ENCODE data around the gene ZNF780B. TPM values are rescaled to one million over a fixed set of nuclear protein-coding genes. Genes with fewer than 3 reads are reported as not detected.

Gene ZNF780B
- total RNA-seq, 5 donors from 2014 or later (not counting 1 experiment from before 2014, with no cell fraction given) = 18.0 to 55.2 (median 49.0) TPM

DNA sequence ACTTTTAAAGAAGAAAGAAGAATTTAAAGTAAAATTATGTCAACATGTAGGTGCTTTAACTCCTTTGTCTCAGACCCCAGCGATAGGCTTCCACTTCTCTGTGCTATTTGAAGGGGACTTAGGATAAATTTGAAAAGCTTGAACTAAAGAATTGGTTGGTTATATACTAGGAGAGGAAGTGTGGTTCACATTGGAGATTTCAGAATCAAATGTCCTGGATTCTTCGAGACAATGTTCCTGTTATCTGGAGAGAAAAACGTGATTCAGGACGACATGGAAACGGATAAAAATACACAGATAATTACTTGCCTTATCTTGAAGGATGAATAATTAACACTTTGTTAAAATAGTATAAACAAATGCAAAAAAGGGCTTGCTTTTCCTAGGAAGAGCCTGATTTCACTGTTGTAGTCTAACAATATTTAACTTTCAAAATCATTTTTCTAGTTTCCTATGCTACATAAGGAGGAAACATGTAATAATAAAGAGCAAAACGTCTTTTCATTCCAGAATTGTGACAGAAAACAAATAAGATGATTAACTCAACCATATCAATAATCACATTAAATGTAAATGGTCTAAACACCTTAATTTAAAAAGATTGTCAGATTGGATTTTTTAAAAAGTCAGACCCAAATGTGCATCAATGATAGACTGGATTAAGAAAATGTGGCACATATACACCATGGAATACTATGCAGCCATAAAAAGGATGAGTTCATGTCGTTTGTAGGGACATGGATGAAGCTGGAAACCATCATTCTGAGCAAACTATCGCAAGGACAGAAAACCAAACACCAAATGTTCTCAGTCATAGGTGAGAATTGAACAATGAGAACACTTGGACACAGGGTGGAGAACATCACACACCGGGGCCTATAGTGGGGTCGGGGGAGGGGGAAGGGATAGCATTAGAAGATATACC lies 35.4 kb upstream of the ZNF780B start:
- H3K4me3 Mint-ChIP-seq = peak overlapping the region; percentile 96 to 100 (median 100)
- ChIA-PET POLR2A (interaction anchor here in 1 of 2 donors (0.6 kb wide), 2 partner anchors 121 to 144 kb away, joined by 3 to 4 read pairs; partner anchors contain the start of gene PSMC4), CTCF (interaction anchor here in 1 of 2 donors (1.7 kb wide), 1 partner anchor 121 kb away, joined by 8 read pairs; the partner anchor contains the start of gene PSMC4)
- H3K4me3 ChIP-seq (ENCODE audit: control insufficient read depth in 1 of 2, extremely low read depth in 1 of 2, low read length in 1 of 2) = peak overlapping the region; percentile 83 to 98
- H3K36me3 ChIP-seq (ENCODE audit: control insufficient read depth in 2 of 2, extremely low read depth in 1 of 2, insufficient read depth in 1 of 2, low read length in 1 of 2) = no peaks in the 10 kb centered on the region
- peaks cover 10 to 12% of the 10 kb centered on the region in 2 experiments for H3K4me1 ChIP-seq (ENCODE audit: control insufficient read depth in 1 of 2, extremely low read depth in 1 of 2, insufficient read depth in 2 of 2, low read length in 2 of 2)
- H3K27me3 ChIP-seq (replicated peaks in 1 of 2; ENCODE audit: control insufficient read depth in 2 of 2, extremely low read depth in 1 of 2, insufficient read depth in 2 of 2, low read length in 1 of 2) = peaks cover 0 to 14% of the 10 kb centered on the region in 2 experiments
- WGBS (ENCODE audit: insufficient coverage) = no CpG with 5 or more reads among the region's 10 CpGs
- H3K9me3 ChIP-seq = no peaks in the 10 kb centered on the region
- peaks cover 43 to 49% (median 48%) of the 10 kb centered on the region in 3 donors for H3K4me1 Mint-ChIP-seq
- peaks cover 19% of the 10 kb centered on the region for H3K36me3 Mint-ChIP-seq
- DNase-seq = no peak
- H3K27ac ChIP-seq (ENCODE audit: low read length) = peak overlapping the region; percentile 91
- H3K27me3 Mint-ChIP-seq = peaks cover 9 to 17% of the 10 kb centered on the region in 2 donors
- peak in 2 of 4 experiments; percentile 2 to 3 for ATAC-seq (replicated peaks in 1 of 4)
- H3K9me3 Mint-ChIP-seq = peaks cover 2 to 10% (median 4%) of the 10 kb centered on the region in 3 donors
- peak overlapping the region; percentile 99 to 100 for H3K27ac Mint-ChIP-seq

DNA sequence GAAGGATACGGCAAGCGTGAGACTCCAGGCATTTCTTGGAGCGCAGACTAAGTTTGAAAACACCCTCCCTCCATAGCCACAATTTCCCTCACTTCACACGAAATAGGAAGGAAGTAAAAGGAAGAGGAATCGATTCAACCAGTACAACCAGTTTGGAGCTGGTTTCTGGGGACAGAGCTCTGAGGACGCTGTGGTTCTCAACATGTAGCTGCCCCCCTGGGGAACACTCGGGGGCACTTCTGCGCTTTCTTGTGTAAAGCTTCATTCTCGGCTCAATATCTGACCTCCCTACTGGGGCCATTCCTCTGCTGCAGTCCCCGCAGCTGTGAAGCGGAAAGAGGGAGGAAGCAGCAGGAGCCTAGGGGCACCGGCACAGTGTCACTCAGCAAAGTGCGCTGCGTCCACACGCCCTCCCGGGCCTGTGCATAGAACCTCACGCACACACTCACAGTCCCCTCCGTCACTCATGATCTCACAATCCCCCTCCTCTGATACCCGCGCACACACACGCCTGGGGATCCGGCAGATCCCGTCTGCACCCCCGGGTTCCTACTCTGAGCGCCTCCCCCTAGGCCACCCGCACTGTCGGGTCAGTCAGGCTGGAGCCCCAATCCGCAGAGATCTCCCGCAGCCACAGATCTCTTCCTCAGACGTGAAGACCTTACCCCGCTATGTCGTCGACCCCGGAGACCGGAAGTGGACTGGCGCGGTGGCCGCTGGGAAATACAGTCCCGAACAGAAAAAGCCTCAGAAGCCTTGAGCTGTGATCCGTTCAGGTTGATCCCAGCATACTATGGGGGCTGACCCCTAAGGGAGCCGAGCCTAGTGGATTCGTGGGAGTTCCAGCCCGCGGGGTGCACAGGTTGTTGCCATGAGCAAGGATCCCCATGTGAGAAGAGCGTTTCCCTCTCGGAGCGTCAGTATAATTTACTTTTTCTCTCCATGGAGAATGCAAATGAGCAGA lies 34.5 kb upstream of the ZNF780B start, which contains the start of gene ZNF780A:
Gene ZNF780A, minus strand, starts transcription at position 703 of the 964 bp plus-strand sequence. CDS start 6,190 bp downstream, outside the sequence.
- Histone ChIP-seq H3K4me3 (ENCODE audit: control insufficient read depth in 1 of 2, extremely low read depth in 1 of 2, low read length in 1 of 2) (peak within 1 kb of the TSS; percentile 83 to 98), H3K4me1 (ENCODE audit: control insufficient read depth in 1 of 2, extremely low read depth in 1 of 2, insufficient read depth in 2 of 2, low read length in 2 of 2) (peaks cover 10 to 12% of the 10 kb centered on the region in 2 experiments), H3K36me3 (ENCODE audit: control insufficient read depth in 2 of 2, extremely low read depth in 1 of 2, insufficient read depth in 1 of 2, low read length in 1 of 2) (no peaks in the 10 kb centered on the region), H3K27me3 (replicated peaks in 1 of 2; ENCODE audit: control insufficient read depth in 2 of 2, extremely low read depth in 1 of 2, insufficient read depth in 2 of 2, low read length in 1 of 2) (peaks cover 0 to 8% of the 10 kb centered on the region in 2 experiments), H3K27ac (ENCODE audit: low read length) (peak within 1 kb of the TSS; percentile 91), H3K9me3 (no peaks in the 10 kb centered on the region)
- peaks cover 43 to 49% (median 48%) of the 10 kb centered on the region in 3 donors for H3K4me1 Mint-ChIP-seq
- peak within 1 kb of the TSS; percentile 96 to 100 (median 100) for H3K4me3 Mint-ChIP-seq
- H3K27ac Mint-ChIP-seq = peak within 1 kb of the TSS; percentile 99 to 100
- peak; percentile 58 to 84 (median 74) for DNase-seq
- peak; percentile 87 to 94 (median 90) for ATAC-seq (replicated peaks in 1 of 4)
- peaks cover 1 to 6% (median 2%) of the 10 kb centered on the region in 3 donors for H3K9me3 Mint-ChIP-seq
- CTCF ChIA-PET = interaction anchor here in 1 of 2 donors (0.5 to 1.7 kb wide), 2 partner anchors 120 to 299 kb away, joined by 3 to 8 read pairs; partner anchors contain the start of gene PSMC4
- H3K36me3 Mint-ChIP-seq = peaks cover 15% of the 10 kb centered on the region
- H3K27me3 Mint-ChIP-seq = peaks cover 4 to 13% of the 10 kb centered on the region in 2 donors
- under 1% methylated on average over 35 of the region's 47 CpGs for WGBS (ENCODE audit: insufficient coverage)
- POLR2A ChIA-PET = interaction anchor here (0.6 kb wide), 3 partner anchors 120 to 476 kb away, joined by 3 to 4 read pairs (median 3); partner anchors contain the start of gene PSMC4 (in 1 of the 2)

DNA sequence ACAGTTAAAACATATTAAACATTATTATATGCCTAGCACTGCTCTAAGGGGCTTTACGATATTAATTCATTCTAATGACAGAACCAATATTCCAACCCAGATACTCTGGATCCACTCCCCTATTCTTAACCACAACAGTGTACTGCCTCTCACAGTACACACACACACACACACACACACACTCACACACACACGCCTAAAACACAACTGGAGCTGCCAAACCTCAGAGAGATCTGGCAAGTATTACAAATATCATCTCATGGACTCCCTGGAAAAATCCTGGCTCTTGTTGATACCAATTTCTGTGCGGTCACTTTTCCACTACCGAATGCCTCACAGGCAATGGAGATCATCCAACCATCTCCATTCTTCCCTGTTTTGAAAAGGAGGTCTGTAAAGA lies 33.4 kb upstream of the ZNF780B start:
- Mint-ChIP-seq H3K36me3 (peaks cover 19% of the 10 kb centered on the region), H3K9me3 (peaks cover 0 to 4% (median 2%) of the 10 kb centered on the region in 3 donors), H3K4me1 (peaks cover 43 to 49% (median 48%) of the 10 kb centered on the region in 3 donors), H3K27ac (peak overlapping the region; percentile 99 to 100), H3K4me3 (peak overlapping the region; percentile 96 to 100 (median 100)), H3K27me3 (peaks cover 0 to 3% of the 10 kb centered on the region in 2 donors)
- ATAC-seq (replicated peaks in 1 of 4) = no peak
- Histone ChIP-seq H3K27ac (ENCODE audit: low read length) (peak overlapping the region; percentile 91), H3K36me3 (ENCODE audit: control insufficient read depth in 2 of 2, extremely low read depth in 1 of 2, insufficient read depth in 1 of 2, low read length in 1 of 2) (peaks cover 0 to 5% of the 10 kb centered on the region in 2 donors), H3K27me3 (replicated peaks in 1 of 2; ENCODE audit: control insufficient read depth in 2 of 2, extremely low read depth in 1 of 2, insufficient read depth in 2 of 2, low read length in 1 of 2) (no peaks in the 10 kb centered on the region), H3K4me3 (ENCODE audit: control insufficient read depth in 1 of 2, extremely low read depth in 1 of 2, low read length in 1 of 2) (peak overlapping the region; percentile 83 to 98), H3K9me3 (no peaks in the 10 kb centered on the region), H3K4me1 (ENCODE audit: control insufficient read depth in 1 of 2, extremely low read depth in 1 of 2, insufficient read depth in 2 of 2, low read length in 2 of 2) (peaks cover 10 to 12% of the 10 kb centered on the region in 2 experiments)
- DNase-seq = peak in 1 of 35 experiments; percentile 4
- 94% methylated on average over 2 of the region's 4 CpGs for WGBS (ENCODE audit: insufficient coverage)
- CTCF ChIA-PET = no interaction called here
- POLR2A ChIA-PET = interaction anchor here in 1 of 2 donors (0.5 kb wide), 1 partner anchor 23 kb away, joined by 3 read pairs; no protein-coding TSS in a partner anchor

DNA sequence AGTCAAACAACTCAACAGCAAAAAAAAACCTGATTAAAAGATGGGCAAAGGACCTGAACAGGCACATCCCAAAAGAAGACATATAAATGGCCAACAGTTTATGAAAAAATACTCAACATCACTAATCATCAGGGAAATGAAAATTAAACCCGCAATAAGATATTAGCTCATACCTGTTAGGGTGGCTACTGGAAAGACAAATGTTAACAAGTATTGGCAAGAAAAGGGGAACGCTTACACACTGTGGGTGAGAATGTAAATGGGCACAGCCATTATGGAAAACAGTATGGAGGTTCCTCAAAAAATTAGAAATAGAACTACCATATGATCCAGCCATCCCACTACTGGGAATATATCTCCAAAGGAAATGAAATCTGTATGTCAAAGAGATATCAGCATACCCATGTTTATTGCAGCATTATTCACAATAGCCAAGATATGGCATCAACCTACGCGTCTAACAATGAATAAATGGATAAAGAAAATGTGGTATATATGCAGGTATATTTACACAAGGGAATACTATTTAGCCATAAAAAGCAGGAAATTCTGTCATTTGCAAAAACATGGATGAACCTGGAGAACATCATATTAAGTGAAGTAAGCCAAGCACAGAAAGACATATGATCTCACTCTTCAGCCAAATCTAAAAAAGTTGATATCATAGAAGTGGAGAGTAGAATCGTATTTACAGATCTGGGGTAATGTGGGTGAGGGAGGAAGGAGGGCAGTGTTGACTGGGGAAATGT lies 32.4 kb upstream of the ZNF780B start:
- H3K4me1 Mint-ChIP-seq = peaks cover 43 to 49% (median 48%) of the 10 kb centered on the region in 3 donors
- H3K4me1 ChIP-seq (ENCODE audit: control insufficient read depth in 1 of 2, extremely low read depth in 1 of 2, insufficient read depth in 2 of 2, low read length in 2 of 2) = peaks cover 10 to 12% of the 10 kb centered on the region in 2 experiments
- no peaks in the 10 kb centered on the region for H3K27me3 ChIP-seq (replicated peaks in 1 of 2; ENCODE audit: control insufficient read depth in 2 of 2, extremely low read depth in 1 of 2, insufficient read depth in 2 of 2, low read length in 1 of 2)
- peaks cover 0 to 4% (median 2%) of the 10 kb centered on the region in 3 donors for H3K9me3 Mint-ChIP-seq
- no peak overlapping the region for H3K4me3 ChIP-seq (ENCODE audit: control insufficient read depth in 1 of 2, extremely low read depth in 1 of 2, low read length in 1 of 2)
- H3K27me3 Mint-ChIP-seq = no peaks in the 10 kb centered on the region
- peak overlapping the region; percentile 41 to 100 (median 96) for H3K4me3 Mint-ChIP-seq
- H3K36me3 ChIP-seq (ENCODE audit: control insufficient read depth in 2 of 2, extremely low read depth in 1 of 2, insufficient read depth in 1 of 2, low read length in 1 of 2) = peaks cover 4 to 10% of the 10 kb centered on the region in 2 donors
- WGBS (ENCODE audit: insufficient coverage) = no CpG with 5 or more reads among the region's 5 CpGs
- H3K9me3 ChIP-seq = no peaks in the 10 kb centered on the region
- peak overlapping the region; percentile 26 to 62 for H3K27ac Mint-ChIP-seq
- no peak for ATAC-seq (replicated peaks in 1 of 4)
- peaks cover 25% of the 10 kb centered on the region for H3K36me3 Mint-ChIP-seq
- no peak for DNase-seq
- CTCF ChIA-PET = interaction anchor here in 1 of 2 donors (0.9 kb wide), 1 partner anchor 516 kb away, joined by 3 read pairs; no protein-coding TSS in a partner anchor
- POLR2A ChIA-PET = interaction anchor here in 1 of 2 donors (0.5 to 0.6 kb wide), 2 partner anchors 976 to 1461 kb away, joined by 3 read pairs; no protein-coding TSS in a partner anchor
- no peak overlapping the region for H3K27ac ChIP-seq (ENCODE audit: low read length)

DNA sequence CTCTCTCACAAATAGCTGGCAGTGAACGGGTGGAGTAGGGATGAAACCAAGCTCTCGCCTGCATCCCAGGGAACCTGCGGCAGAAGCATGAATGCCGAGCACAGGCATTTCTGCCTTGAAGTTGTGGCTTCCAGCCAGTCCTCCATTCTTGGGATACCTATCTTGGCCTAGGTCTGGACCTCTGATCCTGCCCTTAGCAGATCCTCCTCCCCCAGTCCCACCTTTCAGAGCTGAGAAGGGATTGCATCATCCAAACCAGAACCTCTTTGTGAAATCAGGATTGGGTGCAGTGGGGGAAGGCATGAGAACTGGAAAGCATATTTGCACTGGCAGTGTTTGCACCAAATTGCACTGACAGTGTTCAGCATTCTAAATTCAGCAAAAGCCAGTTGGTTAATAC lies 28.9 kb upstream of the ZNF780B start:
- H3K4me1 ChIP-seq (ENCODE audit: control insufficient read depth in 1 of 2, extremely low read depth in 1 of 2, insufficient read depth in 2 of 2, low read length in 2 of 2) = peaks cover 6 to 10% of the 10 kb centered on the region in 2 experiments
- ChIA-PET POLR2A (no interaction called here), CTCF (no interaction called here)
- Mint-ChIP-seq H3K27me3 (no peaks in the 10 kb centered on the region), H3K27ac (no peak overlapping the region), H3K4me3 (no peak overlapping the region), H3K4me1 (peaks cover 29 to 32% (median 31%) of the 10 kb centered on the region in 3 donors), H3K9me3 (peaks cover 4 to 10% (median 5%) of the 10 kb centered on the region in 3 donors), H3K36me3 (peaks cover 56% of the 10 kb centered on the region)
- H3K27ac ChIP-seq (ENCODE audit: low read length) = no peak overlapping the region
- no peaks in the 10 kb centered on the region for H3K9me3 ChIP-seq
- DNase-seq (no peak), ATAC-seq (replicated peaks in 1 of 4) (no peak)
- no peak overlapping the region for H3K4me3 ChIP-seq (ENCODE audit: control insufficient read depth in 1 of 2, extremely low read depth in 1 of 2, low read length in 1 of 2)
- no peaks in the 10 kb centered on the region for H3K27me3 ChIP-seq (replicated peaks in 1 of 2; ENCODE audit: control insufficient read depth in 2 of 2, extremely low read depth in 1 of 2, insufficient read depth in 2 of 2, low read length in 1 of 2)
- H3K36me3 ChIP-seq (ENCODE audit: control insufficient read depth in 2 of 2, extremely low read depth in 1 of 2, insufficient read depth in 1 of 2, low read length in 1 of 2) = peaks cover 14 to 42% of the 10 kb centered on the region in 2 donors
- WGBS (ENCODE audit: insufficient coverage) = 92% methylated on average over 4 of the region's 4 CpGs
